Measurements from ENCODE around the gene PIP4P1. TPM values are rescaled to one million over a fixed set of nuclear protein-coding genes. Genes with fewer than 3 reads are reported as not detected.
A peak's percentile ranks its signal among the peaks of the same experiment; 100 is the strongest.
"Not testable (repeated sequence)": the region's sequence is repeated elsewhere in the genome, so short reads cannot be mapped to it uniquely, and the experiment has no call there.

Gene PIP4P1
- 35.7 TPM for total RNA-seq
- polyA plus RNA-seq (ENCODE audit: insufficient read depth, low read depth, low replicate concordance): 33.3 TPM
- long read RNA-seq, donor 1, transcript PIP4P1-201 (7 exons, 1,961 nt): major isoform, 5 of 10 reads
- long read RNA-seq, donor 1, partial matches to known transcripts: 0 of 10 reads
- long read RNA-seq, donor 1, other reads (novel, unspliced or antisense): 0 of 10 reads
- long read RNA-seq, donor 2, transcript PIP4P1-201 (7 exons, 1,961 nt): major isoform, 6 of 22 reads
- long read RNA-seq, donor 2, transcript PIP4P1-202 (7 exons, 1,696 nt): major isoform, 6 of 22 reads
- long read RNA-seq, donor 2, partial matches to known transcripts: 9 of 22 reads
- long read RNA-seq, donor 2, other reads (novel, unspliced or antisense): 0 of 22 reads
- long read RNA-seq, donor 3, transcript PIP4P1-201 (7 exons, 1,961 nt): major isoform, 7 of 641 reads
- long read RNA-seq, donor 3, transcript PIP4P1-202 (7 exons, 1,696 nt): minor isoform, 6 of 641 reads
- long read RNA-seq, donor 3, partial matches to known transcripts: 381 of 641 reads
- long read RNA-seq, donor 3, other reads (novel, unspliced or antisense): 247 of 641 reads
- long read RNA-seq, donor 4, transcript PIP4P1-202 (7 exons, 1,696 nt): minor isoform, 5 of 12 reads
- long read RNA-seq, donor 4, transcript PIP4P1-201 (7 exons, 1,961 nt): major isoform, 7 of 12 reads
- long read RNA-seq, donor 4, partial matches to known transcripts: 0 of 12 reads
- long read RNA-seq, donor 4, other reads (novel, unspliced or antisense): 0 of 12 reads
- long read RNA-seq, donor 5, partial matches to known transcripts: 6 of 6 reads
- long read RNA-seq, donor 5, other reads (novel, unspliced or antisense): 0 of 6 reads
- long read RNA-seq, donor 6, transcript PIP4P1-201 (7 exons, 1,961 nt): major isoform, 8 of 701 reads
- long read RNA-seq, donor 6, partial matches to known transcripts: 484 of 701 reads
- long read RNA-seq, donor 6, other reads (novel, unspliced or antisense): 203 of 701 reads
- long read RNA-seq, donor 7, transcript PIP4P1-201 (7 exons, 1,961 nt): major isoform, 22 of 35 reads
- long read RNA-seq, donor 7, partial matches to known transcripts: 5 of 35 reads
- long read RNA-seq, donor 7, other reads (novel, unspliced or antisense): 4 of 35 reads
- long read RNA-seq, donor 8, transcript PIP4P1-201 (7 exons, 1,961 nt): major isoform, 8 of 12 reads
- long read RNA-seq, donor 8, partial matches to known transcripts: 0 of 12 reads
- long read RNA-seq, donor 8, other reads (novel, unspliced or antisense): 0 of 12 reads
- long read RNA-seq, donor 9, partial matches to known transcripts: 0 of 7 reads
- long read RNA-seq, donor 9, other reads (novel, unspliced or antisense): 0 of 7 reads
- long read RNA-seq, donor 10, partial matches to known transcripts: 91 of 269 reads
- long read RNA-seq, donor 10, other reads (novel, unspliced or antisense): 175 of 269 reads

DNA sequence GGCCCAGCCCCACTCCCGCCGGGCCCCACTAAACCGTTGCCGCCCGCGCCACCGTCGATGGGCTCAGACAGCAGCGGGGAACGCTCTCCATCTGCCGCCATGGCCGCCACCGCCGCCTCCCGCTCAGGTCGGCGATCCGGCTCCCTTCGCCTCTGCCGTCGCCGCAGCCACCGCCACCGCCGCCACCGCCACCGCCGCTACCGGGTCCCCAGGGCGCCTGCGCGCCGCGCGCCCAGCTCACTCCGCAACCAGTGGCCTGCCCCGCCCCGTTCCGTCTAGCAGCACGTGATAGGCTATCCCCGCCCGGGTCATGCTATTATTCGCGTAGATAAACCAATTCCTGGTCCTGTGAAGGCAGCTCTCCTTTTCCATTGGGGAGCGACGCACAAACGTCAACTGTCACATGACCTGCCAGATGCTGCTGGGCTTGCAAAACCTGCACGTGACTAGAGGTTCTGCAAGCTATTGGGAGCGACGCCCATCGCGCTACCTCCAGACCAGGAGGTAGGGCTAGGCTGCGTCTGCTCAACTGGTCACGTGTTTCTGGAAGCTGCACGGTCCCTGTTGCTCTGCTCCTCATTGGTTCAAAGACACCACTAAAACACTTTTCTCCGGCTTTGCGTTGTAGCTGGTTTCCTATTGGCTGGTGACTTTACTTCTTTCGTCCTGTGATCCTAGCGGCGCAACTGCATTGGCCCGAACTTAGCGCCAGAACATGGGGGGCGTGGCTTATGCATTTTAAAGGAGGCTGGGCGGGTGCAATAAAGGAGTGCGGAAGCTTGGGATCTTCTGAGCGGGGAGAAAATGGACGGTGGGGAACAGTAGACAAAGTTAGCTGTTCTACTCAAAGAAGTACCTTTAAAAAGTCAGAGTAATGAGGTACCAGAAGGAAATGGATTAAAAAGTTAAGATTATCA lies at the start of gene PIP4P1:
Gene PIP4P1 (minus strand): TSS at position 210 of the 917 bp plus-strand sequence. CDS start 109 bp downstream, at position 101.
- Histone ChIP-seq H3K27me3 (ENCODE audit: control insufficient read depth, insufficient read depth, low read length) (no peaks in the 10 kb centered on the region), H3K9ac (ENCODE audit: low read length in 3 of 3) (peak within 1 kb of the TSS; percentile 42 to 80 (median 72)), H3K27ac (ENCODE audit: low read depth in 2 of 2, low read length in 2 of 2) (peak within 1 kb of the TSS; percentile 87 to 94), H3K36me3 (ENCODE audit: control insufficient read depth in 2 of 3, insufficient read depth in 3 of 3, low read length in 3 of 3) (peaks cover 7 to 33% (median 21%) of the 10 kb centered on the region in 3 donors), H3K4me3 (ENCODE audit: low read length in 3 of 3) (peak within 1 kb of the TSS; percentile 78 to 91 (median 83)), H3K4me1 (ENCODE audit: control insufficient read depth in 2 of 3, insufficient read depth in 2 of 3, low read depth in 1 of 3, low read length in 3 of 3) (peaks cover 0 to 12% (median 12%) of the 10 kb centered on the region in 3 donors), H3K9me3 (ENCODE audit: control insufficient read depth in 2 of 3, insufficient read depth in 1 of 3, low read length in 3 of 3) (no peaks in the 10 kb centered on the region)
- no peak for TF ChIP-seq CTCF (IDR thresholded peaks at IDR 0.05; ENCODE audit: borderline replicate concordance, extremely low read depth, insufficient read depth)
- intact Hi-C loops (cut with DNase I): no loop called here
- DNase-seq (peak; percentile 99 to 100 (median 100)), FAIRE-seq (peak; percentile 99)

DNA sequence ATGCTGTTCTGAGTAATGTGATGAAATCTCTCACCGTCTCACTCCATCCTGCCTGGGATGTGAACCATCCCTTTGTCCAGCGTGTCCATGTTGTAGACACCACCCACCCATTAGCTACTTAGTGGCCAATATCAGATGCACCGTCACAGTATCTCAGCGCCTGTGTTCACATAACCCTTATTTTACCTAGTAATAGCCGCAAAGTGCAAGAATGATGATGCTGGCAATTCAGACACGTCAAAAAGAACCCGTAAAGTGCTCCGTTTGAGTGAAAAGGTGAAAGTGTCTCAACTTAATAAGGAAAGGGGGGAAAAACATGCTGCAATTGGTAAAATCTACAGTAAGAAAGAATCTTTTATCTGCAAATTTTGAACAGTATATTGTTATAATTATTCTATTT lies 47.1 kb upstream of the PIP4P1 start:
- FAIRE-seq (no peak), DNase-seq (no peak)
- TF ChIP-seq CTCF (IDR thresholded peaks at IDR 0.05; ENCODE audit: borderline replicate concordance, extremely low read depth, insufficient read depth): no peak
- H3K4me1 ChIP-seq (ENCODE audit: control insufficient read depth in 2 of 3, insufficient read depth in 2 of 3, low read depth in 1 of 3, low read length in 3 of 3): no peaks in the 10 kb centered on the region
- H3K4me3 ChIP-seq (ENCODE audit: low read length in 3 of 3): no peak overlapping the region
- H3K9ac ChIP-seq (ENCODE audit: low read length in 3 of 3): no peak overlapping the region
- no peaks in the 10 kb centered on the region for H3K27me3 ChIP-seq (ENCODE audit: control insufficient read depth, insufficient read depth, low read length)
- H3K27ac ChIP-seq (ENCODE audit: low read depth in 2 of 2, low read length in 2 of 2): no peak overlapping the region
- no peaks in the 10 kb centered on the region for H3K36me3 ChIP-seq (ENCODE audit: control insufficient read depth in 2 of 3, insufficient read depth in 3 of 3, low read length in 3 of 3)
- no peaks in the 10 kb centered on the region for H3K9me3 ChIP-seq (ENCODE audit: control insufficient read depth in 2 of 3, insufficient read depth in 1 of 3, low read length in 3 of 3)
- intact Hi-C loops (cut with DNase I): no loop called here

DNA sequence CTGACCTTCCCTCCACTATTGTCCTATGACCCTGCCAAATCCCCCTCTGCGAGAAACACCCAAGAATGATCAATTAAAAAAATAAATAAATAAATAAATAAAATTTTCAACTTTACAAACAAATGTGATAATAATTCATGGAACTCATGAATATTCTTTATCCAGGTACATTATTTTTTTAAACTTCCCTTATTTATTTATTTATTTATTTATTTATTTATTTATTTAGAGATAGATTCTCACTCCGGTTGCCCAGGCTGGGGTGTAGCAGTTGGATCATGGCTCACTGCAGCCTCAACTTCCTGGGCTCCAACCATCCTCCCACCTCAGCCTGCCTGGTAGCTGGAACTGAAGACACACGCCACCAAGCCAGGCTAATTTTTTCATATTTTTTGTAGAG lies 46.3 kb upstream of the PIP4P1 start:
- H3K27ac ChIP-seq (ENCODE audit: low read depth in 2 of 2, low read length in 2 of 2); H3K9ac ChIP-seq (ENCODE audit: low read length in 3 of 3); H3K9me3 ChIP-seq (ENCODE audit: control insufficient read depth in 2 of 3, insufficient read depth in 1 of 3, low read length in 3 of 3); H3K4me1 ChIP-seq (ENCODE audit: control insufficient read depth in 2 of 3, insufficient read depth in 2 of 3, low read depth in 1 of 3, low read length in 3 of 3); H3K4me3 ChIP-seq (ENCODE audit: low read length in 3 of 3); FAIRE-seq; H3K36me3 ChIP-seq (ENCODE audit: control insufficient read depth in 2 of 3, insufficient read depth in 3 of 3, low read length in 3 of 3); H3K27me3 ChIP-seq (ENCODE audit: control insufficient read depth, insufficient read depth, low read length); DNase-seq; intact Hi-C loops (cut with DNase I): not testable (repeated sequence)

DNA sequence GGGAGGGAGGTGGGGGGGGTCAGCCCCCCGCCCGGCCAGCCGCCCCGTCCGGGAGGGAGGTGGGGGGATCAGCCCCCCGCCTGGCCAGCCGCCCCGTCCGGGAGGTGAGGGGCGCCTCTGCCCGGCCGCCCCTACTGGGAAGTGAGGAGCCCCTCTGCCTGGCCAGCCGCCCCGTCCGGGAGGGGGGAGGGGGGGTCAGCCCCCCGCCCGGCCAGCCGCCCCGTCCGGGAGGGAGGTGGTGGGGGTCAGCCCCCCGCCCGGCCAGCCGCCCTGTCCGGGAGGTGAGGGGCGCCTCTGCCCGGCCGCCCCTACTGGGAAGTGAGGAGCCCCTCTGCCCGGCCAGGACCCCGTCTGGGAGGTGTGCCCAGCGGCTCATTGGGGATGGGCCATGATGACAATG lies 45.5 kb upstream of the PIP4P1 start:
- FAIRE-seq; H3K9ac ChIP-seq (ENCODE audit: low read length in 3 of 3); H3K27ac ChIP-seq (ENCODE audit: low read depth in 2 of 2, low read length in 2 of 2); H3K4me3 ChIP-seq (ENCODE audit: low read length in 3 of 3); H3K27me3 ChIP-seq (ENCODE audit: control insufficient read depth, insufficient read depth, low read length); H3K4me1 ChIP-seq (ENCODE audit: control insufficient read depth in 2 of 3, insufficient read depth in 2 of 3, low read depth in 1 of 3, low read length in 3 of 3); intact Hi-C loops (cut with DNase I); DNase-seq; H3K36me3 ChIP-seq (ENCODE audit: control insufficient read depth in 2 of 3, insufficient read depth in 3 of 3, low read length in 3 of 3); H3K9me3 ChIP-seq (ENCODE audit: control insufficient read depth in 2 of 3, insufficient read depth in 1 of 3, low read length in 3 of 3): not testable (repeated sequence)

DNA sequence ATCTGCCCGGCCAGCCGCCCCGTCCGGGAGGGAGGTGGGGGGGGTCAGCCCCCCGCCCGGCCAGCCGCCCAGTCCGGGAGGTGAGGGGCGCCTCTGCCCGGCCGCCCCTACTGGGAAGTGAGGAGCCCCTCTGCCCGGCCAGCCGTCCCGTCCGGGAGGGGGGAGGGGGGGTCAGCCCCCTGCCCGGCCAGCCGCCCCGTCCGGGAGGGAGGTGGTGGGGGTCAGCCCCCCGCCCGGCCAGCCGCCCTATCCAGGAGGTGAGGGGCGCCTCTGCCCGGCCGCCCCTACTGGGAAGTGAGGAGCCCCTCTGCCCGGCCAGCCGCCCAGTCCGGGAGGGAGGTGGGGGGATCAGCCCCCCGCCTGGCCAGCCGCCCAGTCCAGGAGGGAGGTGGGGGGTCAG lies 45.0 kb upstream of the PIP4P1 start:
- H3K36me3 ChIP-seq (ENCODE audit: control insufficient read depth in 2 of 3, insufficient read depth in 3 of 3, low read length in 3 of 3); FAIRE-seq; intact Hi-C loops (cut with DNase I); H3K27ac ChIP-seq (ENCODE audit: low read depth in 2 of 2, low read length in 2 of 2); H3K27me3 ChIP-seq (ENCODE audit: control insufficient read depth, insufficient read depth, low read length); H3K4me1 ChIP-seq (ENCODE audit: control insufficient read depth in 2 of 3, insufficient read depth in 2 of 3, low read depth in 1 of 3, low read length in 3 of 3); H3K9me3 ChIP-seq (ENCODE audit: control insufficient read depth in 2 of 3, insufficient read depth in 1 of 3, low read length in 3 of 3); H3K9ac ChIP-seq (ENCODE audit: low read length in 3 of 3); DNase-seq; H3K4me3 ChIP-seq (ENCODE audit: low read length in 3 of 3): not testable (repeated sequence)

All from kidney (tissue), 22 donors.